ENCODE results near the gene CHI3L1.

The CHI3L1 gene

GRCh38 chr1:203204756-203205155 lies 18.3 kb upstream of the CHI3L1 start:
- DNase-seq = no peak

GRCh38 chr1:203202431-203203245 lies 16.1 kb upstream of the CHI3L1 start:
- DNase-seq = no peak

- DNase-seq = no peak
Observed at GRCh38 chr1:203201516-203202205, 15.2 kb upstream of the CHI3L1 start.

GRCh38 chr1:203200916-203201315 lies 14.4 kb upstream of the CHI3L1 start:
- DNase-seq = no peak

- DNase-seq = no peak
Observed at GRCh38 chr1:203199816-203200571, 13.5 kb upstream of the CHI3L1 start.

GRCh38 chr1:203199481-203199815 lies 12.9 kb upstream of the CHI3L1 start:
- no peak for DNase-seq

- DNase-seq = no peak
Observed at GRCh38 chr1:203199002-203199401, 12.5 kb upstream of the CHI3L1 start.

- no peak for DNase-seq
Observed at GRCh38 chr1:203197625-203198024, 11.1 kb upstream of the CHI3L1 start.

GRCh38 chr1:203196371-203196770 lies 9.9 kb upstream of the CHI3L1 start:
- DNase-seq = no peak

GRCh38 chr1:203190949-203191348 lies 4.4 kb upstream of the CHI3L1 start:
- no peak for DNase-seq

GRCh38 chr1:203189951-203190352 lies 3.4 kb upstream of the CHI3L1 start:
- no peak for DNase-seq

- no peak for DNase-seq
Observed at GRCh38 chr1:203188686-203189232, 2.3 kb upstream of the CHI3L1 start.

GRCh38 chr1:203187689-203188264 lies 1.3 kb upstream of the CHI3L1 start:
- no peak for DNase-seq

GRCh38 chr1:203187304-203187685 lies 791 bp upstream of the CHI3L1 start:
- DNase-seq = no peak

GRCh38 chr1:203186091-203186445 lies 436 bp downstream of the CHI3L1 start:
- no peak for DNase-seq

GRCh38 chr1:203185585-203185984 lies 919 bp downstream of the CHI3L1 start:
- DNase-seq = no peak

GRCh38 chr1:203185061-203185461 lies 1.4 kb downstream of the CHI3L1 start:
- no peak for DNase-seq

GRCh38 chr1:203184467-203184866 lies 2.0 kb downstream of the CHI3L1 start:
- no peak for DNase-seq

GRCh38 chr1:203183828-203184227 lies 2.7 kb downstream of the CHI3L1 start:
- DNase-seq = no peak

- DNase-seq = no peak
Observed at GRCh38 chr1:203182387-203182953, 4.0 kb downstream of the CHI3L1 start.

GRCh38 chr1:203181586-203182386 lies 4.7 kb downstream of the CHI3L1 start:
- no peak for DNase-seq
